ENCODE data around the gene RNASE9. TPM values are rescaled to one million over a fixed set of nuclear protein-coding genes. Genes with fewer than 3 reads are reported as not detected.
"Not testable (repeated sequence)": the region's sequence is repeated elsewhere in the genome, so short reads cannot be mapped to it uniquely, and the experiment has no call there.

Gene RNASE9
- total RNA-seq, 1 donor from 2014 or later = not detected

- Mint-ChIP-seq H3K4me3 (ENCODE audit: unreplicated experiment) (no peak overlapping the region), H3K27ac (ENCODE audit: unreplicated experiment) (no peak overlapping the region), H3K9me3 (ENCODE audit: low read depth) (no peaks in the 10 kb centered on the region), H3K36me3 (ENCODE audit: low read depth) (no peaks in the 10 kb centered on the region), H3K4me1 (ENCODE audit: low read depth) (peaks cover 6% of the 10 kb centered on the region), H3K27me3 (ENCODE audit: low read depth) (peaks cover 17% of the 10 kb centered on the region)
- no peak for DNase-seq (ENCODE audit: low spot score)
- no peak for TF ChIP-seq CTCF (IDR thresholded peaks at IDR 0.05)
These were observed 48.5 kb downstream of the RNASE9 start for GRCh38 chr14:20512177-20512905.

- Mint-ChIP-seq H3K9me3 (ENCODE audit: low read depth) (no peaks in the 10 kb centered on the region), H3K4me1 (ENCODE audit: low read depth) (no peaks in the 10 kb centered on the region), H3K27me3 (ENCODE audit: low read depth) (peaks cover 24% of the 10 kb centered on the region), H3K36me3 (ENCODE audit: low read depth) (no peaks in the 10 kb centered on the region), H3K27ac (ENCODE audit: unreplicated experiment) (no peak overlapping the region), H3K4me3 (ENCODE audit: unreplicated experiment) (no peak overlapping the region)
- no peak for DNase-seq (ENCODE audit: low spot score)
- no peak for TF ChIP-seq CTCF (IDR thresholded peaks at IDR 0.05)
These were observed 52.5 kb downstream of the RNASE9 start for GRCh38 chr14:20508367-20508766.

DNA sequence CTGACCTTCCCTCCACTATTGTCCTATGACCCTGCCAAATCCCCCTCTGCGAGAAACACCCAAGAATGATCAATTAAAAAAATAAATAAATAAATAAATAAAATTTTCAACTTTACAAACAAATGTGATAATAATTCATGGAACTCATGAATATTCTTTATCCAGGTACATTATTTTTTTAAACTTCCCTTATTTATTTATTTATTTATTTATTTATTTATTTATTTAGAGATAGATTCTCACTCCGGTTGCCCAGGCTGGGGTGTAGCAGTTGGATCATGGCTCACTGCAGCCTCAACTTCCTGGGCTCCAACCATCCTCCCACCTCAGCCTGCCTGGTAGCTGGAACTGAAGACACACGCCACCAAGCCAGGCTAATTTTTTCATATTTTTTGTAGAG, 53.3 kb downstream of the RNASE9 start:
- H3K4me1 Mint-ChIP-seq (ENCODE audit: low read depth); H3K9me3 Mint-ChIP-seq (ENCODE audit: low read depth); H3K4me3 Mint-ChIP-seq (ENCODE audit: unreplicated experiment); H3K27ac Mint-ChIP-seq (ENCODE audit: unreplicated experiment); H3K36me3 Mint-ChIP-seq (ENCODE audit: low read depth); DNase-seq (ENCODE audit: low spot score): not testable (repeated sequence)
- H3K27me3 Mint-ChIP-seq (ENCODE audit: low read depth) = peaks cover 18% of the 10 kb centered on the region

DNA sequence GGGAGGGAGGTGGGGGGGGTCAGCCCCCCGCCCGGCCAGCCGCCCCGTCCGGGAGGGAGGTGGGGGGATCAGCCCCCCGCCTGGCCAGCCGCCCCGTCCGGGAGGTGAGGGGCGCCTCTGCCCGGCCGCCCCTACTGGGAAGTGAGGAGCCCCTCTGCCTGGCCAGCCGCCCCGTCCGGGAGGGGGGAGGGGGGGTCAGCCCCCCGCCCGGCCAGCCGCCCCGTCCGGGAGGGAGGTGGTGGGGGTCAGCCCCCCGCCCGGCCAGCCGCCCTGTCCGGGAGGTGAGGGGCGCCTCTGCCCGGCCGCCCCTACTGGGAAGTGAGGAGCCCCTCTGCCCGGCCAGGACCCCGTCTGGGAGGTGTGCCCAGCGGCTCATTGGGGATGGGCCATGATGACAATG, 54.1 kb downstream of the RNASE9 start:
- H3K4me3 Mint-ChIP-seq (ENCODE audit: unreplicated experiment); H3K36me3 Mint-ChIP-seq (ENCODE audit: low read depth); DNase-seq (ENCODE audit: low spot score); H3K27ac Mint-ChIP-seq (ENCODE audit: unreplicated experiment); H3K4me1 Mint-ChIP-seq (ENCODE audit: low read depth); H3K9me3 Mint-ChIP-seq (ENCODE audit: low read depth): not testable (repeated sequence)
- H3K27me3 Mint-ChIP-seq (ENCODE audit: low read depth) = peaks cover 20% of the 10 kb centered on the region

DNA sequence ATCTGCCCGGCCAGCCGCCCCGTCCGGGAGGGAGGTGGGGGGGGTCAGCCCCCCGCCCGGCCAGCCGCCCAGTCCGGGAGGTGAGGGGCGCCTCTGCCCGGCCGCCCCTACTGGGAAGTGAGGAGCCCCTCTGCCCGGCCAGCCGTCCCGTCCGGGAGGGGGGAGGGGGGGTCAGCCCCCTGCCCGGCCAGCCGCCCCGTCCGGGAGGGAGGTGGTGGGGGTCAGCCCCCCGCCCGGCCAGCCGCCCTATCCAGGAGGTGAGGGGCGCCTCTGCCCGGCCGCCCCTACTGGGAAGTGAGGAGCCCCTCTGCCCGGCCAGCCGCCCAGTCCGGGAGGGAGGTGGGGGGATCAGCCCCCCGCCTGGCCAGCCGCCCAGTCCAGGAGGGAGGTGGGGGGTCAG, 54.6 kb downstream of the RNASE9 start:
- DNase-seq (ENCODE audit: low spot score); H3K4me3 Mint-ChIP-seq (ENCODE audit: unreplicated experiment); H3K9me3 Mint-ChIP-seq (ENCODE audit: low read depth); H3K4me1 Mint-ChIP-seq (ENCODE audit: low read depth); H3K36me3 Mint-ChIP-seq (ENCODE audit: low read depth); H3K27ac Mint-ChIP-seq (ENCODE audit: unreplicated experiment): not testable (repeated sequence)
- peaks cover 19% of the 10 kb centered on the region for H3K27me3 Mint-ChIP-seq (ENCODE audit: low read depth)

Other genes starting within 250 kb of the RNASE9 start
- gene CCNB1IP1, start 227.8 kb downstream of the RNASE9 start, total RNA-seq = 32.6 to 41.2 TPM (median 34.7 TPM) in 3 replicates
- 16.2 to 27.3 TPM (median 19.4 TPM) in 3 replicates for gene PARP2, start 217.4 kb downstream of the RNASE9 start, total RNA-seq
- gene TEP1, start 147.5 kb downstream of the RNASE9 start, total RNA-seq = 19.2 to 32.7 TPM (median 22.8 TPM) in 3 replicates
- not detected in 3 replicates for gene KLHL33, start 124.9 kb downstream of the RNASE9 start, total RNA-seq
- gene OSGEP, start 106.2 kb downstream of the RNASE9 start, total RNA-seq = 26.0 to 41.4 TPM (median 28.6 TPM) in 3 replicates
- gene APEX1, start 105.8 kb downstream of the RNASE9 start, total RNA-seq = 141 to 168 TPM (median 142 TPM) in 3 replicates
- 31.0 to 36.9 TPM (median 32.0 TPM) in 3 replicates for gene PIP4P1, start 99.6 kb downstream of the RNASE9 start, total RNA-seq
- 25.0 to 34.8 TPM (median 26.7 TPM) in 3 replicates for gene PNP, start 91.6 kb downstream of the RNASE9 start, total RNA-seq
- gene RNASE10, start 55.5 kb downstream of the RNASE9 start, total RNA-seq = 0.72 TPM in 1 of 3 replicates, not detected in the others
- gene RNASE11, start 27.0 kb upstream of the RNASE9 start, total RNA-seq = not detected in 3 replicates
- not detected in 3 replicates for gene RNASE12, start 30.3 kb upstream of the RNASE9 start, total RNA-seq
- not detected in 3 replicates for gene OR6S1, start 80.6 kb upstream of the RNASE9 start, total RNA-seq
- 23.6 to 32.1 TPM (median 28.5 TPM) in 3 replicates for gene RNASE4, start 123.5 kb upstream of the RNASE9 start, total RNA-seq
- 7.3 to 10.2 TPM (median 9.1 TPM) in 3 replicates for gene ANG, start 127.7 kb upstream of the RNASE9 start, total RNA-seq
- gene EDDM3A, start 184.8 kb upstream of the RNASE9 start, total RNA-seq = not detected in 3 replicates
- gene EDDM3B, start 207.4 kb upstream of the RNASE9 start, total RNA-seq = not detected in 3 replicates
- gene RNASE6, start 220.2 kb upstream of the RNASE9 start, total RNA-seq = not detected in 3 replicates
- 0.72 to 0.97 TPM in 2 of 3 replicates, not detected in the other for gene RNASE1, start 241.8 kb upstream of the RNASE9 start, total RNA-seq

All from chondrocyte (in vitro differentiated cells).